HepG2 (cell line): ENCODE results near the gene TECTB. TPM values are rescaled to one million over a fixed set of nuclear protein-coding genes. Genes with fewer than 3 reads are reported as not detected.

ENCODE experiments used
- CCDC6 ChIP-seq: sonication (generic); formaldehyde crosslinking; IDR thresholded peaks from 2 replicates; pipeline ENCODE4 v1.8.1; 2022; ENCODE audit warnings: mild to moderate bottlenecking, missing genetic modification reagents, moderate library complexity
- IRX3 ChIP-seq: sonication (generic); formaldehyde crosslinking; IDR thresholded peaks from 2 replicates; pipeline ENCODE4 v1.8.1; 2023; ENCODE audit warnings: mild to moderate bottlenecking, low read depth, missing genetic modification reagents, borderline replicate concordance
- PRDM15 ChIP-seq: sonication (generic); formaldehyde crosslinking; IDR thresholded peaks from 2 replicates; pipeline ENCODE4 v1.4.0; 2020; ENCODE audit warnings: missing genetic modification reagents
- RXRB ChIP-seq: IDR thresholded peaks from 2 replicates; pipeline ENCODE4 v1.6.1; 2016; ENCODE audit warnings: borderline replicate concordance, missing genetic modification reagents, missing compliant biosample characterization
- SRSF9 ChIP-seq: fragments of 200-400 bp; formaldehyde crosslinking; IDR thresholded peaks from 2 replicates; pipeline ENCODE4 v1.6.1; 2018; ENCODE audit warnings: borderline replicate concordance, mild to moderate bottlenecking, low read depth, low read length; ENCODE audit not compliant: insufficient read depth, poor library complexity, severe bottlenecking
- ZFP36L2 ChIP-seq: sonication (generic); formaldehyde crosslinking; IDR thresholded peaks from 2 replicates; pipeline ENCODE4 v1.4.0; 2020; ENCODE audit warnings: missing genetic modification reagents
- polyA plus RNA-seq, 8 experiments: library from polyadenylated mRNA; depleted of rRNA in 3 of 8; stranded (reverse) in 7 of 8; unstranded in 1 of 8; fragments of >200 nt; fragmentation: Illumina TruSeq in 4 of 8; extraction: Trizol in 4 of 8; gene quantifications; 2 replicates each; pipeline versions ENCODE4 v1.2.1 to v1.2.3, GENCODE V29; 2011 to 2016; ENCODE audit warnings: low read depth in 4 of 8, missing spikeins in 1 of 8, mixed read lengths in 1 of 8; ENCODE audit not compliant: insufficient read depth in 1 of 8
- total RNA-seq, 5 experiments: library from RNA; depleted of rRNA; stranded (reverse); fragments of >200 nt; fragmentation: Illumina TruSeq; extraction: Trizol; gene quantifications; 2 replicates each; pipeline ENCODE4 v1.2.3, GENCODE V29; 2016; ENCODE audit warnings: low read depth in 1 of 5
- TF ChIP-seq, protein P1 (sequence below): sonication (generic); formaldehyde crosslinking; IDR thresholded peaks from 2 replicates; pipeline ENCODE4 v1.8.1; 2023; ENCODE audit warnings: mild to moderate bottlenecking, inconsistent platforms, moderate library complexity, missing genetic modification reagents, borderline replicate concordance
- TF ChIP-seq, protein P2 (sequence below): sonication (generic); formaldehyde crosslinking; IDR thresholded peaks from 2 replicates; pipeline ENCODE4 v1.5.0; 2020; ENCODE audit warnings: missing genetic modification reagents
- TF ChIP-seq, protein P3 (sequence below): sonication (generic); formaldehyde crosslinking; IDR thresholded peaks from 2 replicates; pipeline ENCODE4 v1.8.1; 2023; ENCODE audit warnings: missing genetic modification reagents, mild to moderate bottlenecking, borderline replicate concordance

Gene TECTB
- total and polyA plus RNA-seq, 2 of the 13 experiments (the other 11 are each of a cell fraction or from before 2014, with no cell fraction given), result 0.78 to 1.8 TPM

GRCh38 chr10:112259688-112260087 lies 23.5 kb upstream of the TECTB start (continued):
- no peak for TF ChIP-seq ZFP36L2 (CRISPR knock-in tag)
- TF ChIP-seq, protein P1, sequence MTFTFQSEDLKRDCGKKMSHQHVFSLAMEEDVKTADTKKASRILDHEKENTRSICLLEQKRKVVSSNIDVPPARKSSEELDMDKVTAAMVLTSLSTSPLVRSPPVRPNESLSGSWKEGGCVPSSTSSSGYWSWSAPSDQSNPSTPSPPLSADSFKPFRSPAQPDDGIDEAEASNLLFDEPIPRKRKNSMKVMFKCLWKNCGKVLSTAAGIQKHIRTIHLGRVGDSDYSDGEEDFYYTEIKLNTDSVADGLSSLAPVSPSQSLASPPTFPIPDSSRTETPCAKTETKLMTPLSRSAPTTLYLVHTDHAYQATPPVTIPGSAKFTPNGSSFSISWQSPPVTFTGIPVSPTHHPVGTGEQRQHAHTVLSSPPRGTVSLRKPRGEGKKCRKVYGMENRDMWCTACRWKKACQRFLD (CRISPR knock-in tag), result no peak
- TF ChIP-seq, protein P2, sequence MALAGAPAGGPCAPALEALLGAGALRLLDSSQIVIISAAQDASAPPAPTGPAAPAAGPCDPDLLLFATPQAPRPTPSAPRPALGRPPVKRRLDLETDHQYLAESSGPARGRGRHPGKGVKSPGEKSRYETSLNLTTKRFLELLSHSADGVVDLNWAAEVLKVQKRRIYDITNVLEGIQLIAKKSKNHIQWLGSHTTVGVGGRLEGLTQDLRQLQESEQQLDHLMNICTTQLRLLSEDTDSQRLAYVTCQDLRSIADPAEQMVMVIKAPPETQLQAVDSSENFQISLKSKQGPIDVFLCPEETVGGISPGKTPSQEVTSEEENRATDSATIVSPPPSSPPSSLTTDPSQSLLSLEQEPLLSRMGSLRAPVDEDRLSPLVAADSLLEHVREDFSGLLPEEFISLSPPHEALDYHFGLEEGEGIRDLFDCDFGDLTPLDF (CRISPR knock-in tag), result no peak
- no peak for TF ChIP-seq IRX3 (CRISPR knock-in tag)
- no peak for TF ChIP-seq CCDC6 (CRISPR knock-in tag)
- no peak for TF ChIP-seq SRSF9
- no peak for TF ChIP-seq PRDM15 (CRISPR knock-in tag)
- TF ChIP-seq RXRB (CRISPR knock-in tag), result 0 out of 2 replicates have a peak, but pooled peaks have one; percentile 6
- TF ChIP-seq, protein P3, sequence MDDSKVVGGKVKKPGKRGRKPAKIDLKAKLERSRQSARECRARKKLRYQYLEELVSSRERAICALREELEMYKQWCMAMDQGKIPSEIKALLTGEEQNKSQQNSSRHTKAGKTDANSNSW, result no peak
